Measurements from ENCODE around the gene DENND4C. TPM values are rescaled to one million over a fixed set of nuclear protein-coding genes. Genes with fewer than 3 reads are reported as not detected.
A peak's percentile ranks its signal among the peaks of the same experiment; 100 is the strongest.
"Not testable (repeated sequence)": the region's sequence is repeated elsewhere in the genome, so short reads cannot be mapped to it uniquely, and the experiment has no call there.

Gene DENND4C
- total RNA-seq, 3 donors from 2014 or later (not counting 1 experiment from before 2014, with no cell fraction given) = 82.6 to 115 (median 100) TPM

- peak overlapping the region; percentile 72 for H3K4me3 ChIP-seq (ENCODE audit: low read length)
- H3K4me1 Mint-ChIP-seq = peaks cover 36 to 46% of the 10 kb centered on the region in 2 donors
- intact Hi-C loops (cut with micrococcal nuclease) = loop anchor here (1.0 to 5.0 kb wide), 5 partner anchors 28 to 332 kb away; partner anchors contain the start of genes HAUS6 and RRAGA
- ATAC-seq (no peak), DNase-seq (peak in 1 of 2 donors; percentile 37)
- peaks cover 17% of the 10 kb centered on the region for H3K4me1 ChIP-seq (ENCODE audit: control insufficient read depth, insufficient read depth, low read length)
- H3K9me3 ChIP-seq (ENCODE audit: control insufficient read depth, insufficient read depth, low read length) = no peaks in the 10 kb centered on the region
- 52% methylated on average over 4 of the region's 6 CpGs for WGBS (ENCODE audit: insufficient coverage)
- H3K27ac ChIP-seq (ENCODE audit: low read length) = peak overlapping the region; percentile 88
- H3K27me3 ChIP-seq (ENCODE audit: control insufficient read depth, insufficient read depth, low read length) = no peaks in the 10 kb centered on the region
- peaks cover 33% of the 10 kb centered on the region for H3K36me3 ChIP-seq (ENCODE audit: control insufficient read depth, insufficient read depth, low read length)
- no peaks in the 10 kb centered on the region for H3K9me3 Mint-ChIP-seq
- no peak for TF ChIP-seq CTCF (IDR thresholded peaks at IDR 0.05)
- H3K4me3 Mint-ChIP-seq = peak overlapping the region; percentile 96
- H3K27me3 Mint-ChIP-seq (ENCODE audit: low read depth in 2 of 2) = no peaks in the 10 kb centered on the region
- peaks cover 24% of the 10 kb centered on the region for H3K36me3 Mint-ChIP-seq
- peak overlapping the region; percentile 93 to 99 for H3K27ac Mint-ChIP-seq
Measured at GRCh38 chr9:19380826-19381075, 150.3 kb downstream of the DENND4C start.

GRCh38 chr9:19381656-19382055 lies 151.2 kb downstream of the DENND4C start:
- Histone ChIP-seq H3K36me3 (ENCODE audit: control insufficient read depth, insufficient read depth, low read length) (peaks cover 24% of the 10 kb centered on the region), H3K27ac (ENCODE audit: low read length) (no peak overlapping the region), H3K27me3 (ENCODE audit: control insufficient read depth, insufficient read depth, low read length) (no peaks in the 10 kb centered on the region), H3K4me1 (ENCODE audit: control insufficient read depth, insufficient read depth, low read length) (peaks cover 17% of the 10 kb centered on the region), H3K4me3 (ENCODE audit: low read length) (no peak overlapping the region), H3K9me3 (ENCODE audit: control insufficient read depth, insufficient read depth, low read length) (no peaks in the 10 kb centered on the region)
- Mint-ChIP-seq H3K9me3 (no peaks in the 10 kb centered on the region), H3K36me3 (peaks cover 16% of the 10 kb centered on the region), H3K27ac (peak overlapping the region in 1 of 2 donors; percentile 93), H3K4me3 (peak overlapping the region; percentile 40), H3K27me3 (ENCODE audit: low read depth in 2 of 2) (peaks cover 5 to 8% of the 10 kb centered on the region in 2 donors), H3K4me1 (peaks cover 36 to 39% of the 10 kb centered on the region in 2 donors)
- no peak for TF ChIP-seq CTCF (IDR thresholded peaks at IDR 0.05)
- WGBS (ENCODE audit: insufficient coverage) = 88% methylated on average over 2 of the region's 2 CpGs
- intact Hi-C loops (cut with micrococcal nuclease) = loop anchor here (2.0 to 5.0 kb wide), 3 partner anchors 76 to 333 kb away; partner anchors contain the start of gene RRAGA
- DNase-seq (no peak), ATAC-seq (no peak)

- 96% methylated on average over 14 of the region's 14 CpGs for WGBS (ENCODE audit: insufficient coverage)
- H3K27ac Mint-ChIP-seq = not testable (repeated sequence)
Measured at GRCh38 chr9:19385212-19385611, 154.7 kb downstream of the DENND4C start.

GRCh38 chr9:19385786-19386501 lies 155.5 kb downstream of the DENND4C start:
- WGBS (ENCODE audit: insufficient coverage) = 100% methylated on average over 4 of the region's 6 CpGs
- ATAC-seq (no peak), DNase-seq (no peak)
- Histone ChIP-seq H3K27me3 (ENCODE audit: control insufficient read depth, insufficient read depth, low read length) (peaks cover 5% of the 10 kb centered on the region), H3K27ac (ENCODE audit: low read length) (no peak overlapping the region), H3K9me3 (ENCODE audit: control insufficient read depth, insufficient read depth, low read length) (no peaks in the 10 kb centered on the region), H3K4me1 (ENCODE audit: control insufficient read depth, insufficient read depth, low read length) (no peaks in the 10 kb centered on the region), H3K36me3 (ENCODE audit: control insufficient read depth, insufficient read depth, low read length) (no peaks in the 10 kb centered on the region), H3K4me3 (ENCODE audit: low read length) (no peak overlapping the region)
- Mint-ChIP-seq H3K4me1 (peaks cover 4% of the 10 kb centered on the region in 2 donors), H3K9me3 (no peaks in the 10 kb centered on the region), H3K27ac (no peak overlapping the region), H3K27me3 (ENCODE audit: low read depth in 2 of 2) (peaks cover 21 to 45% of the 10 kb centered on the region in 2 donors), H3K4me3 (no peak overlapping the region), H3K36me3 (peaks cover 5% of the 10 kb centered on the region)
- intact Hi-C loops (cut with micrococcal nuclease) = no loop called here
- no peak for TF ChIP-seq CTCF (IDR thresholded peaks at IDR 0.05)

More at GRCh38 chr9:19385212-19385611, 154.7 kb downstream of the DENND4C start:
- ATAC-seq; H3K27me3 ChIP-seq (ENCODE audit: control insufficient read depth, insufficient read depth, low read length); intact Hi-C loops (cut with micrococcal nuclease); H3K36me3 Mint-ChIP-seq; H3K4me3 Mint-ChIP-seq; H3K36me3 ChIP-seq (ENCODE audit: control insufficient read depth, insufficient read depth, low read length); H3K27ac ChIP-seq (ENCODE audit: low read length); H3K4me1 ChIP-seq (ENCODE audit: control insufficient read depth, insufficient read depth, low read length); H3K9me3 Mint-ChIP-seq; H3K9me3 ChIP-seq (ENCODE audit: control insufficient read depth, insufficient read depth, low read length); H3K4me3 ChIP-seq (ENCODE audit: low read length); DNase-seq: not testable (repeated sequence)
- Mint-ChIP-seq H3K27me3 (ENCODE audit: low read depth in 2 of 2) (peaks cover 21 to 40% of the 10 kb centered on the region in 2 donors), H3K4me1 (peaks cover 9 to 12% of the 10 kb centered on the region in 2 donors)
